ENCODE measurements around the gene ZNF613. TPM values are rescaled to one million over a fixed set of nuclear protein-coding genes. Genes with fewer than 3 reads are reported as not detected.
A peak's percentile ranks its signal among the peaks of the same experiment; 100 is the strongest.
"Not testable (repeated sequence)": the region's sequence is repeated elsewhere in the genome, so short reads cannot be mapped to it uniquely, and the experiment has no call there.

Gene ZNF613
- total and polyA plus RNA-seq, 2 donors from 2014 or later, result 5.8 to 6.9 TPM

DNA sequence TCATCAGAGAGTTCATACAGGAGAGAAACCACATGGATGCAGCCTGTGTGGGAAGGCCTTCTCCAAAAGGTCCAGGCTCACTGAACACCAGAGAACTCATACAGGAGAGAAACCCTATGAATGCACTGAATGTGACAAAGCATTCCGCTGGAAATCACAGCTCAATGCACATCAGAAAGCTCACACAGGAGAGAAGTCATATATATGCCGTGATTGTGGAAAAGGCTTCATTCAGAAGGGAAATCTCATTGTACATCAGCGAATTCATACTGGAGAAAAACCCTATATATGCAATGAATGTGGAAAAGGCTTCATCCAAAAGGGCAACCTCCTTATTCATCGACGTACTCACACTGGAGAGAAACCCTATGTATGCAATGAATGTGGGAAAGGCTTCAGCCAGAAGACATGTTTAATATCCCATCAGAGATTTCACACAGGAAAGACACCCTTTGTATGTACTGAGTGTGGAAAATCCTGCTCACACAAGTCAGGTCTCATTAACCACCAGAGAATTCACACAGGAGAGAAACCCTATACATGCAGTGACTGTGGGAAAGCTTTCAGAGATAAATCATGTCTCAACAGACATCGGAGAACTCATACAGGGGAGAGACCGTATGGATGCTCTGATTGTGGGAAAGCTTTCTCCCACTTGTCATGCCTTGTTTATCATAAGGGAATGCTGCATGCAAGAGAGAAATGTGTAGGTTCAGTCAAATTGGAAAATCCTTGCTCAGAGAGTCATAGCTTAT is 17.7 kb downstream of the ZNF613 start:
- intact Hi-C loops (cut with DNase I), result no loop called here
- TF ChIP-seq, protein P1, sequence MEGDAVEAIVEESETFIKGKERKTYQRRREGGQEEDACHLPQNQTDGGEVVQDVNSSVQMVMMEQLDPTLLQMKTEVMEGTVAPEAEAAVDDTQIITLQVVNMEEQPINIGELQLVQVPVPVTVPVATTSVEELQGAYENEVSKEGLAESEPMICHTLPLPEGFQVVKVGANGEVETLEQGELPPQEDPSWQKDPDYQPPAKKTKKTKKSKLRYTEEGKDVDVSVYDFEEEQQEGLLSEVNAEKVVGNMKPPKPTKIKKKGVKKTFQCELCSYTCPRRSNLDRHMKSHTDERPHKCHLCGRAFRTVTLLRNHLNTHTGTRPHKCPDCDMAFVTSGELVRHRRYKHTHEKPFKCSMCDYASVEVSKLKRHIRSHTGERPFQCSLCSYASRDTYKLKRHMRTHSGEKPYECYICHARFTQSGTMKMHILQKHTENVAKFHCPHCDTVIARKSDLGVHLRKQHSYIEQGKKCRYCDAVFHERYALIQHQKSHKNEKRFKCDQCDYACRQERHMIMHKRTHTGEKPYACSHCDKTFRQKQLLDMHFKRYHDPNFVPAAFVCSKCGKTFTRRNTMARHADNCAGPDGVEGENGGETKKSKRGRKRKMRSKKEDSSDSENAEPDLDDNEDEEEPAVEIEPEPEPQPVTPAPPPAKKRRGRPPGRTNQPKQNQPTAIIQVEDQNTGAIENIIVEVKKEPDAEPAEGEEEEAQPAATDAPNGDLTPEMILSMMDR (IDR thresholded peaks at IDR 0.05; ENCODE audit: borderline replicate concordance, extremely low read depth, insufficient read depth), result no peak
- FAIRE-seq (no peak), DNase-seq (no peak)
- Histone ChIP-seq H3K9me3 (ENCODE audit: control insufficient read depth in 2 of 3, insufficient read depth in 1 of 3, low read length in 3 of 3) (peaks cover 25 to 83% (median 35%) of the 10 kb centered on the region in 3 donors), H3K27me3 (ENCODE audit: control insufficient read depth, insufficient read depth, low read length) (no peaks in the 10 kb centered on the region), H3K4me3 (ENCODE audit: low read length in 3 of 3) (peak overlapping the region in 2 of 3 donors; percentile 36 to 38), H3K4me1 (ENCODE audit: control insufficient read depth in 2 of 3, insufficient read depth in 2 of 3, low read depth in 1 of 3, low read length in 3 of 3) (no peaks in the 10 kb centered on the region), H3K27ac (ENCODE audit: low read depth in 2 of 2, low read length in 2 of 2) (no peak overlapping the region), H3K36me3 (ENCODE audit: control insufficient read depth in 2 of 3, insufficient read depth in 3 of 3, low read length in 3 of 3) (peaks cover 47 to 55% (median 48%) of the 10 kb centered on the region in 3 donors), H3K9ac (ENCODE audit: low read length in 3 of 3) (no peak overlapping the region)

DNA sequence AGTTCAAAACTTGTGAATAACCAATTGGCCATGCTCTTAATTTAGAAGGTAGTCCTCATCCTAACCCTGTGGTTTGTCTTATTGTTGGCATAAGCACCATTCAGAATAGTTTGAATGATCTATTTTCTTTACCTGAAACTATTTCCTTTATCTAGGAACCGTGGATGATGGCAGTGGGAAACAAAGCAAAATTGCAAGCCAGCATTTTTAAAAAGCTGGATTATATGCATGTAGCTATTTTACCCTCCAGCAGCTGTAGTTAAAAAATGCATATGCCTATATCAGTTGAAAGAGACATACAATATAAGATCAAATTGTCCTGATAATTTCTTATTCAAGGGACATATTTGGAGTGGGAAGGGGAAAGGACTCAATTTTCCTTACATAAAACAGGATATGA is 19.3 kb downstream of the ZNF613 start:
- Histone ChIP-seq H3K9ac (ENCODE audit: low read length in 3 of 3) (no peak overlapping the region), H3K4me1 (ENCODE audit: control insufficient read depth in 2 of 3, insufficient read depth in 2 of 3, low read depth in 1 of 3, low read length in 3 of 3) (no peaks in the 10 kb centered on the region), H3K27me3 (ENCODE audit: control insufficient read depth, insufficient read depth, low read length) (no peaks in the 10 kb centered on the region), H3K27ac (ENCODE audit: low read depth in 2 of 2, low read length in 2 of 2) (no peak overlapping the region), H3K9me3 (ENCODE audit: control insufficient read depth in 2 of 3, insufficient read depth in 1 of 3, low read length in 3 of 3) (peaks cover 21 to 71% (median 31%) of the 10 kb centered on the region in 3 donors), H3K4me3 (ENCODE audit: low read length in 3 of 3) (no peak overlapping the region), H3K36me3 (ENCODE audit: control insufficient read depth in 2 of 3, insufficient read depth in 3 of 3, low read length in 3 of 3) (peaks cover 34 to 41% (median 35%) of the 10 kb centered on the region in 3 donors)
- DNase-seq (no peak), FAIRE-seq (no peak)
- TF ChIP-seq, protein P1 (IDR thresholded peaks at IDR 0.05; ENCODE audit: borderline replicate concordance, extremely low read depth, insufficient read depth), result no peak
- intact Hi-C loops (cut with DNase I), result no loop called here

DNA sequence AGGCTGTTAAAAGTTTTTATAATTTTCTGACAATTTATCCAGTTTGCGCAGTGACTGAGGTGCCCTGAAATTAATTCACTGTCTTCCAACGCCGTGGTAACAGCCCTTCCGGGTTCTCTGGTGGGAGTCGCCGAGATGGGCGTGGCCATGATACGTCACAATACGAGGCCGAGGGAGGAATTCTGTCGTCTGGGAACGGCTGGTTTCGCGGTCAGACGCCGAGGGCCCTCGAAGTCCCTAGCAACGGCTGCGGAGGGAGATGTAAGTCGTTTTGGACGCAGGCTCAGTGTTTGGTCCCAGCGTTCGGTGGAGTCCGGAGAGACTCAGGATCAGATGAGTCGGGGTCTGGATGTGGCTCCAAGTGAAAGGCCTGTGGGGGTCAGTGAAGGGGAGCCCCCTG is 21.7 kb downstream of the ZNF613 start:
- peak overlapping the region; percentile 57 to 71 (median 57) for H3K4me3 ChIP-seq (ENCODE audit: low read length in 3 of 3)
- no peaks in the 10 kb centered on the region for H3K27me3 ChIP-seq (ENCODE audit: control insufficient read depth, insufficient read depth, low read length)
- intact Hi-C loops (cut with DNase I), result no loop called here
- H3K9ac ChIP-seq (ENCODE audit: low read length in 3 of 3), result peak overlapping the region; percentile 33 to 75 (median 52)
- H3K9me3 ChIP-seq (ENCODE audit: control insufficient read depth in 2 of 3, insufficient read depth in 1 of 3, low read length in 3 of 3), result peaks cover 14 to 50% (median 24%) of the 10 kb centered on the region in 3 donors
- TF ChIP-seq, protein P1 (IDR thresholded peaks at IDR 0.05; ENCODE audit: borderline replicate concordance, extremely low read depth, insufficient read depth), result no peak
- FAIRE-seq, result no peak
- H3K36me3 ChIP-seq (ENCODE audit: control insufficient read depth in 2 of 3, insufficient read depth in 3 of 3, low read length in 3 of 3), result peaks cover 13 to 17% (median 15%) of the 10 kb centered on the region in 3 donors
- peak overlapping the region in 1 of 2 donors; percentile 38 for H3K27ac ChIP-seq (ENCODE audit: low read depth in 2 of 2, low read length in 2 of 2)
- DNase-seq, result peak; percentile 75 to 88 (median 78)
- no peaks in the 10 kb centered on the region for H3K4me1 ChIP-seq (ENCODE audit: control insufficient read depth in 2 of 3, insufficient read depth in 2 of 3, low read depth in 1 of 3, low read length in 3 of 3)

DNA sequence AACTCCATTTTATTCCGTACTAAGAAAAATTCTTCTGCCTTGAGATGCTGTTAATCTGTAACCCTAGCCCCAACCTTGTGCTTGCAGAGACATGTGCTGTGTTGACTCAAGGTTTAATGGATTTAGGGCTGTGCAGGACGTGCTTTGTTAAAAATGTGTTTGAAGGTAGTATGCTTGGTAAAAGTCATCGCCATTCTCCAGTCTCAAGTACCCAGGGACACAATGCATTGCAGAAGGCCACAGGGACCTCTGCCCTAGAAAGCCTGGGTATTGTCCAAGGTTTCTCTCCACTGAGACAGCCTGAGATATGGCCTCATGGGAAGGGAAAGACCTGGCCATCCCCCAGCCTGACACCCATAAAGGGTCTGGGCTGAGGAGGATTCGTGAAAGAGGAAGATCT is 30.6 kb downstream of the ZNF613 start:
- H3K36me3 ChIP-seq (ENCODE audit: control insufficient read depth in 2 of 3, insufficient read depth in 3 of 3, low read length in 3 of 3); intact Hi-C loops (cut with DNase I); H3K4me1 ChIP-seq (ENCODE audit: control insufficient read depth in 2 of 3, insufficient read depth in 2 of 3, low read depth in 1 of 3, low read length in 3 of 3); H3K4me3 ChIP-seq (ENCODE audit: low read length in 3 of 3); H3K9ac ChIP-seq (ENCODE audit: low read length in 3 of 3); H3K27ac ChIP-seq (ENCODE audit: low read depth in 2 of 2, low read length in 2 of 2); H3K9me3 ChIP-seq (ENCODE audit: control insufficient read depth in 2 of 3, insufficient read depth in 1 of 3, low read length in 3 of 3); H3K27me3 ChIP-seq (ENCODE audit: control insufficient read depth, insufficient read depth, low read length); FAIRE-seq: not testable (repeated sequence)
- DNase-seq, result peak in 1 of 5 donors; percentile 10

Data from kidney (tissue), 14 donors.